GM12891 (cell line): ENCODE results near the gene DENND5B.
A peak's percentile ranks its signal among the peaks of the same experiment; 100 is the strongest.
"Not testable (repeated sequence)": the region's sequence is repeated elsewhere in the genome, so short reads cannot be mapped to it uniquely, and the experiment has no call there.

Source experiments
- DNase-seq: peaks from one replicate; pipeline ENCODE4 v3.0.0; 2011; ENCODE audit warnings: low spot score; ENCODE audit not compliant: insufficient read length
- FAIRE-seq: peaks from 2 replicates; lab custom pipeline; 2011; peaks lifted over from hg19 to GRCh38; lab: Jason Lieb, UNC
- PAX5 ChIP-seq: IDR thresholded peaks from 2 replicates; pipeline ENCODE4 v1.6.1; 2011; ENCODE audit warnings: low read length, moderate library complexity, mild to moderate bottlenecking; ENCODE audit not compliant: insufficient read depth, severe bottlenecking
- POLR2A ChIP-seq: IDR thresholded peaks from 2 replicates; pipeline ENCODE4 v1.6.1; 2011; ENCODE audit warnings: low read depth, low read length, control low read depth
- POLR2AphosphoS5 ChIP-seq: IDR thresholded peaks from 2 replicates; pipeline ENCODE4 v1.6.1; 2011; ENCODE audit warnings: low read depth, low read length, control low read depth
- POU2F2 ChIP-seq: IDR thresholded peaks from 2 replicates; pipeline ENCODE4 v1.6.1; 2011; ENCODE audit warnings: low read depth, mild to moderate bottlenecking, control low read depth, low read length, moderate library complexity
- SPI1 ChIP-seq: IDR thresholded peaks from 2 replicates; pipeline ENCODE4 v1.6.1; 2011; ENCODE audit warnings: low read depth, low read length, control low read depth
- TAF1 ChIP-seq: IDR thresholded peaks from 2 replicates; pipeline ENCODE4 v1.6.1; 2011; ENCODE audit warnings: low read depth, low read length, control low read depth

Gene DENND5B

GRCh38 chr12:31562594-31563328, 28.2 kb downstream of the DENND5B start:
- TF ChIP-seq POU2F2 (no peak), SPI1 (no peak), PAX5 (no peak), POLR2AphosphoS5 (no peak), TAF1 (no peak), POLR2A (no peak)
- DNase-seq (no peak), FAIRE-seq (no peak)

DNA sequence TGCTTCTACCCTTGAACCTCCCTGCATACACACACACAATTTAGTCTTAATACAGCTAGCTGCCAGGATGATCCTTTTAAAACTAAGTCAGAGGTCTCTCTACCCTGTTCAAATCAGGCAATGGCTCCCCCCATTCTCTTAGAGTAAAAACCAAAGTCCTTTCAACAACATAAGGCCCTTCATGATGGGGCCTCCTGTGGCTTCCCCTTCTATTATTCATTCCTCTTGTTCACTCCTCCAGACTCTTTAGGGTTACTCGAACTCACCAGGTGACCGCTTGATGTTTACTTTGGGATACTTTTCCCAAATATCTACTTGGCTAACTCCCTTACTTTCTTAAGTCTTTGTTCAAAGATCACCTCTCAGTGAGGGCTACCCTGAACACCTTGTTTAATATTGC, 30.4 kb downstream of the DENND5B start:
- DNase-seq: no peak
- no peak for TF ChIP-seq POU2F2
- TF ChIP-seq POLR2AphosphoS5: no peak
- TF ChIP-seq PAX5: no peak
- TF ChIP-seq POLR2A: no peak
- TF ChIP-seq TAF1: no peak
- no peak for TF ChIP-seq SPI1
- no peak for FAIRE-seq

- TF ChIP-seq POLR2A (no peak), SPI1 (no peak), TAF1 (no peak), PAX5 (no peak), POLR2AphosphoS5 (no peak), POU2F2 (no peak)
- no peak for FAIRE-seq
- no peak for DNase-seq
Measured at GRCh38 chr12:31558521-31558920, 32.4 kb downstream of the DENND5B start.

DNA sequence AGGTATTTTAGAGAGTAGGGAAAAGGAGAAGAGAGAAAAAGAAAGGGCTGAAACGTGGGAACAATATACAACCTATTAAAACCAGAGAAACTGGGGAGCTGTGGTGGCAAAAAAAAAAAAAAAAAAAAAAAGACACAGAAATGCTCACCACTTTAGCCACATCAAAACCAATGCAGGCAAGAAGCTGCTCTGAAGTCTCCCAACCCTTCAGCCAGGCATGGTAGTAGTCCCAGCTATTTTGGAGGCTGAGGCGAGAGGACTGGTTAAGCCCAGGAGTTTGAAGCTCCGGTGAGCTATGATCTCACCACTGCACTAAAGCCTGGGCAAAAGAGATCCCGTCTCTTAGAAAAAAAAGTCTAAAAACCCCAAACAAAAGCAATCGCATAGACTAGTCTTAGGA, 33.2 kb downstream of the DENND5B start:
- TF ChIP-seq POLR2A (no peak), POU2F2 (no peak), POLR2AphosphoS5 (no peak), SPI1 (no peak), PAX5 (no peak), TAF1 (no peak)
- FAIRE-seq: no peak
- DNase-seq: no peak

DNA sequence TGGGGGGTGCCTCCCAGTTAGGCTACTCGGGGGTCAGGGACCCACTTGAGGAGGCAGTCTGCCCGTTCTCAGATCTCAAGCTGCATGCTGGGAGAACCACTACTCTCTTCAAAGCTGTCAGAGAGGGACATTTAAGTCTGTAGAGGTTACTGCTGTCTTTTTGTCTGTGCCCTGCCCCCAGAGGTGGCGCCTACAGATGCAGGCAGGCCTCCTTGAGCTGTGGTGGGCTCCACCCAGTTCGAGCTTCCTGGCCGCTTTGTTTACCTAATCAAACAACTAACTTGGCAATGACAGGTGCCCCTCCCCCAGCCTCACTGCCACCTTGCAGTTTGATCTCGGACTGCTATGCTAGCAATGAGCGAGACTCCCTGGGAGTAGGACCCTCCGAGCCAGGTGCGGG, 35.5 kb downstream of the DENND5B start:
- not testable (repeated sequence) for FAIRE-seq

GRCh38 chr12:31550590-31550989, 40.3 kb downstream of the DENND5B start:
- not testable (repeated sequence) for DNase-seq, FAIRE-seq

More for the DNA sequence above, 35.5 kb downstream of the DENND5B start:
- DNase-seq: not testable (repeated sequence)

- FAIRE-seq (no peak), DNase-seq (no peak)
- TF ChIP-seq PAX5 (no peak), SPI1 (no peak)
Measured at GRCh38 chr12:31536672-31537071, 54.3 kb downstream of the DENND5B start.

GRCh38 chr12:31533470-31533869, 57.5 kb downstream of the DENND5B start:
- FAIRE-seq (no peak), DNase-seq (no peak)
- TF ChIP-seq POLR2A: no peak
- TF ChIP-seq SPI1: no peak
- no peak for TF ChIP-seq TAF1
- TF ChIP-seq POU2F2: no peak
- TF ChIP-seq POLR2AphosphoS5: no peak
- TF ChIP-seq PAX5: no peak

GRCh38 chr12:31531893-31532292, 59.0 kb downstream of the DENND5B start:
- DNase-seq: no peak
- FAIRE-seq: no peak
- TF ChIP-seq TAF1: no peak
- no peak for TF ChIP-seq POU2F2
- TF ChIP-seq POLR2AphosphoS5: no peak
- no peak for TF ChIP-seq PAX5
- TF ChIP-seq POLR2A: no peak
- TF ChIP-seq SPI1: no peak

- FAIRE-seq: peak; percentile 51
- TF ChIP-seq POLR2AphosphoS5 (no peak), PAX5 (no peak), SPI1 (no peak), POU2F2 (no peak), TAF1 (no peak), POLR2A (no peak)
- DNase-seq: no peak
Measured at GRCh38 chr12:31528095-31528494, 62.8 kb downstream of the DENND5B start.

DNA sequence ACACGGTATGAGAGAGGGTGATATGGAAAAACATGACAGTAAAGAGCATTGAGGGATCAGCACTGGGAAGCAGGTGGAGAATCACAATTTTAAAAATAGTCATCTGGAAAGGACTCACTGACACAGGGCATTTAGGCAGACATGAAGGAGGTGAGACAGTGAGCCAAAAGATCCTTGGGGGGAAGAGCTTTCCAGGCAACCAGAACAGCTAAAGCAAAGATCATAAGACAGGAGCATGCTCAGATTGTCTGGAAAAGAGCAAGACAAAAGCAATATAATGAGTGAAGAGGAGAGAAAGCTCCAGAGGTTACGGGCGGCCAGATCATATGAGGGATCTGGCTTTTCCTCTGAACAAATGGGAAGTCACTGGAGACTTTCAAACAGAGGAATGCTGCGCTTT, 63.9 kb downstream of the DENND5B start:
- no peak for FAIRE-seq
- no peak for TF ChIP-seq POLR2A
- no peak for TF ChIP-seq SPI1
- TF ChIP-seq POLR2AphosphoS5: no peak

DNA sequence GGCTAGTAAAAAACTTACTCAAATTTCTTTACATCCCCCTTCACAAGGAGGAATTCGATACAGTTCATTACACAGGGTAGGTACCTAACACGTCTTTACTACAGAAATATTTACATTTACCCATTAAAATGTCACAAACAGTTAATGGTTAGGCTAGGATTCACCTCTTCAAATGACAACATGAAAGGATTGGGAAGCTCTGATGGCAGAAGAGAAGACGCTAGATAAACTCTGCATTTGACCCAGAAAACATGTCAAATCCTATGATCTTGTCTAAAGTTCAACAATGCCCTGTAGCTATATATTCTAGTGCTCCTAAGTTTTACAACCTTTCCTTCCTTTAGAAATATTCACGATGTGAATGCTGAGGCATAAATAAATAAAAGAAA, 64.8 kb downstream of the DENND5B start:
- DNase-seq: no peak
- no peak for FAIRE-seq
- no peak for TF ChIP-seq TAF1
- no peak for TF ChIP-seq POU2F2

More for the DNA sequence above, 63.9 kb downstream of the DENND5B start:
- no peak for DNase-seq
